ENCODE data around the gene RNF5. TPM values are rescaled to one million over a fixed set of nuclear protein-coding genes. Genes with fewer than 3 reads are reported as not detected.

RNF5 gene
- total and polyA plus RNA-seq, 9 of the 15 experiments (the other 6 are each of a cell fraction or from before 2014, with no cell fraction given) = 62.2 to 245 (median 129) TPM

GRCh38 chr6:32195902-32196681, 17.9 kb downstream of the RNF5 start (continued):
- TF ChIP-seq TCF3 (CRISPR knock-in tag; IDR thresholded peaks at IDR 0.05) (no peak; the same call in none of the 2 replicates), PURB (CRISPR knock-in tag; IDR thresholded peaks at IDR 0.05; ENCODE audit: low read depth) (no peak), KHSRP (IDR thresholded peaks at IDR 0.05) (peak; percentile 88), KLF1 (tag; IDR thresholded peaks at IDR 0.05) (no peak), ZNF589 (CRISPR knock-in tag; IDR thresholded peaks at IDR 0.05; ENCODE audit: low read depth) (peak; percentile 88), ETS1 (conservative IDR thresholded peaks at IDR 0.05; ENCODE audit: control insufficient read depth, low read depth, low read length) (peak; percentile 67), HMGXB4 (CRISPR knock-in tag; IDR thresholded peaks at IDR 0.05) (peak; percentile 48; the same call in 1 of the 2 replicates), KLF6 (CRISPR knock-in tag; IDR thresholded peaks at IDR 0.05; ENCODE audit: borderline replicate concordance) (no peak), BRD9 (IDR thresholded peaks at IDR 0.05; ENCODE audit: low read depth, partially characterized antibody) (peak; percentile 76), ZBTB17 (CRISPR knock-in tag; IDR thresholded peaks at IDR 0.05) (peak; percentile 61), SPI1 (IDR thresholded peaks at IDR 0.05; ENCODE audit: borderline replicate concordance, low read depth, low read length) (0 out of 2 replicates have a peak, but pooled peaks have one; percentile 14), MECOM (CRISPR knock-in tag; IDR thresholded peaks at IDR 0.05) (no peak), ELF4 (CRISPR knock-in tag; IDR thresholded peaks at IDR 0.05) (peak; percentile 48; the same call in 1 of the 2 replicates), TEAD2 (tag; IDR thresholded peaks at IDR 0.05) (no peak), CBX8 (IDR thresholded peaks at IDR 0.05; ENCODE audit: borderline replicate concordance, extremely low read depth, low read depth, low read length, poor library complexity, severe bottlenecking) (no peak), NUFIP1 (IDR thresholded peaks at IDR 0.05; ENCODE audit: partially characterized antibody) (no peak), U2AF1 (optimal IDR thresholded peaks at IDR 0.05; ENCODE audit: low read depth, low read length) (no peak), ZNF740 (CRISPR knock-in tag; IDR thresholded peaks at IDR 0.05) (no peak), ZNF740 (tag; IDR thresholded peaks at IDR 0.05) (no peak; a peak in 1 of 4 replicates), NR1H2 (CRISPR knock-in tag; IDR thresholded peaks at IDR 0.05) (no peak), ZFP1 (CRISPR knock-in tag; IDR thresholded peaks at IDR 0.05) (no peak)
- TF ChIP-seq, protein P1, sequence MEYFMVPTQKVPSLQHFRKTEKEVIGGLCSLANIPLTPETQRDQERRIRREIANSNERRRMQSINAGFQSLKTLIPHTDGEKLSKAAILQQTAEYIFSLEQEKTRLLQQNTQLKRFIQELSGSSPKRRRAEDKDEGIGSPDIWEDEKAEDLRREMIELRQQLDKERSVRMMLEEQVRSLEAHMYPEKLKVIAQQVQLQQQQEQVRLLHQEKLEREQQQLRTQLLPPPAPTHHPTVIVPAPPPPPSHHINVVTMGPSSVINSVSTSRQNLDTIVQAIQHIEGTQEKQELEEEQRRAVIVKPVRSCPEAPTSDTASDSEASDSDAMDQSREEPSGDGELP (CRISPR knock-in tag; IDR thresholded peaks at IDR 0.05; ENCODE audit: borderline replicate concordance) = peak; percentile 51; the same call in 1 of the 2 replicates
- TF ChIP-seq, protein P2, sequence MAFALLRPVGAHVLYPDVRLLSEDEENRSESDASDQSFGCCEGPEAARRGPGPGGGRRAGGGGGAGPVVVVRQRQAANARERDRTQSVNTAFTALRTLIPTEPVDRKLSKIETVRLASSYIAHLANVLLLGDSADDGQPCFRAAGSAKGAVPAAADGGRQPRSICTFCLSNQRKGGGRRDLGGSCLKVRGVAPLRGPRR (CRISPR knock-in tag; IDR thresholded peaks at IDR 0.05) = peak; percentile 37; the same call in 1 of the 2 replicates

Measured in K562 (cell line).